GM18498 (cell line): ENCODE results near the gene ETNK1.

ENCODE experiments used
- ATAC-seq: cut with Tn5 transposase; IDR thresholded peaks from one replicate; pipeline ENCODE4 v1.9.1; 2021; ENCODE audit warnings: mild to moderate bottlenecking, moderate library complexity; ENCODE audit not compliant: unreplicated experiment

ETNK1 gene

GRCh38 chr12:22631863-22632463 is 7.0 kb downstream of the ETNK1 start:
- no peak for ATAC-seq

GRCh38 chr12:22634883-22635282 is 9.9 kb downstream of the ETNK1 start:
- ATAC-seq = no peak

- no peak for ATAC-seq
Measured at GRCh38 chr12:22635812-22636211, 10.8 kb downstream of the ETNK1 start.

GRCh38 chr12:22640851-22641250 is 15.9 kb downstream of the ETNK1 start:
- ATAC-seq = no peak

GRCh38 chr12:22641353-22642053 is 16.5 kb downstream of the ETNK1 start:
- no peak for ATAC-seq

GRCh38 chr12:22648668-22649067 is 23.7 kb downstream of the ETNK1 start:
- ATAC-seq = no peak

GRCh38 chr12:22653075-22653474 is 28.1 kb downstream of the ETNK1 start:
- no peak for ATAC-seq

GRCh38 chr12:22653791-22654190 is 28.8 kb downstream of the ETNK1 start:
- no peak for ATAC-seq

GRCh38 chr12:22656376-22656775 is 31.4 kb downstream of the ETNK1 start:
- ATAC-seq = no peak

GRCh38 chr12:22656831-22657230 is 31.9 kb downstream of the ETNK1 start:
- ATAC-seq = no peak

- ATAC-seq = no peak
Measured at GRCh38 chr12:22657538-22657937, 32.6 kb downstream of the ETNK1 start.

- no peak for ATAC-seq
Measured at GRCh38 chr12:22658214-22658613, 33.2 kb downstream of the ETNK1 start.

GRCh38 chr12:22662356-22662755 is 37.4 kb downstream of the ETNK1 start:
- ATAC-seq = no peak

- ATAC-seq = no peak
Measured at GRCh38 chr12:22665476-22665875, 40.5 kb downstream of the ETNK1 start.

- no peak for ATAC-seq
Measured at GRCh38 chr12:22667122-22667521, 42.2 kb downstream of the ETNK1 start.

GRCh38 chr12:22668441-22668840 is 43.5 kb downstream of the ETNK1 start:
- no peak for ATAC-seq

- ATAC-seq = no peak
Measured at GRCh38 chr12:22670762-22671161, 45.8 kb downstream of the ETNK1 start.

- no peak for ATAC-seq
Measured at GRCh38 chr12:22672951-22673350, 48.0 kb downstream of the ETNK1 start.

- no peak for ATAC-seq
Measured at GRCh38 chr12:22677781-22678574, 53.0 kb downstream of the ETNK1 start.

- ATAC-seq = no peak
Measured at GRCh38 chr12:22682663-22683062, 57.7 kb downstream of the ETNK1 start.

GRCh38 chr12:22683131-22683530 is 58.2 kb downstream of the ETNK1 start:
- ATAC-seq = no peak
